SK-N-SH (cell line): Measurements from ENCODE around the gene PLCZ1. TPM values are rescaled to one million over a fixed set of nuclear protein-coding genes. Genes with fewer than 3 reads are reported as not detected.

Source experiments
- CTCF ChIA-PET: fragments of 300-600, 350-600 bp; formaldehyde crosslinking; extraction: SDS; loops from one replicate; lab custom pipeline; 2021; lab: Yijun Ruan, JAX
- POLR2A ChIA-PET: fragments of 350-600 bp; sonication (Branson Sonifier 250); formaldehyde crosslinking; extraction: SDS; loops from one replicate; lab custom pipeline; 2020; ENCODE audit warnings: antibody characterized with exemption, inconsistent platforms; lab: Yijun Ruan, JAX
- DNase-seq: peaks from one replicate; pipeline ENCODE4 v3.0.0; 2012
- H2AFZ ChIP-seq: fragments of 200-600 bp; sonication (generic); 2 replicates; pipeline ENCODE4 v1.8.1; 2016; ENCODE audit warnings: antibody characterized with exemption, mild to moderate bottlenecking, low read depth
- H3F3A ChIP-seq: fragments of 200-600 bp; sonication (generic); replicated peaks from 2 replicates; pipeline ENCODE3; 2016; ENCODE audit warnings: antibody characterized with exemption, mild to moderate bottlenecking; ENCODE audit not compliant: insufficient read depth
- H3K27ac ChIP-seq, 2 experiments: fragments of 200-500 bp in 1 of 2; fragments of 200-600 bp in 1 of 2; sonication (Bioruptor generic) in 1 of 2; sonication (generic), shearing (Covaris generic) in 1 of 2; 2 replicates each; pipeline versions ENCODE4 v1.5.1 to v1.6.1; 2014 to 2016; ENCODE audit warnings: low read depth in 2 of 2, inconsistent platforms in 1 of 2, low read length in 1 of 2, mild to moderate bottlenecking in 1 of 2, mixed read lengths in 1 of 2
- H3K27me3 ChIP-seq: fragments of 200-600 bp; sonication (generic), shearing (Covaris generic); 2 replicates; pipeline ENCODE4 v1.6.1; 2016; ENCODE audit warnings: mixed run types; ENCODE audit not compliant: insufficient read depth
- H3K36me3 ChIP-seq, 2 experiments: fragments of 200-500 bp in 1 of 2; fragments of 200-600 bp in 1 of 2; sonication (Bioruptor generic) in 1 of 2; sonication (generic) in 1 of 2; replicated peaks in 1 of 2; 2 replicates each; pipeline versions ENCODE3 to v1.5.1; 2014 to 2016; ENCODE audit warnings: low read length in 1 of 2, mild to moderate bottlenecking in 1 of 2; ENCODE audit not compliant: insufficient read depth in 2 of 2, control insufficient read depth in 1 of 2
- H3K4me1 ChIP-seq, 2 experiments: fragments of 200-500 bp in 1 of 2; fragments of 200-600 bp in 1 of 2; sonication (Bioruptor generic) in 1 of 2; sonication (generic), shearing (Covaris generic) in 1 of 2; 2 replicates each; pipeline versions ENCODE4 v1.5.1 to v1.6.1; 2014 to 2016; ENCODE audit warnings: low read depth in 1 of 2, low read length in 1 of 2, mixed run types in 1 of 2; ENCODE audit not compliant: insufficient read depth in 2 of 2, control insufficient read depth in 1 of 2
- H3K4me2 ChIP-seq: fragments of 200-600 bp; sonication (generic), shearing (Covaris generic); 2 replicates; pipeline ENCODE4 v1.6.1; 2017; ENCODE audit warnings: mixed run types
- H3K4me3 ChIP-seq, 2 experiments: fragments of 200-500 bp in 1 of 2; fragments of 200-600 bp in 1 of 2; sonication (Bioruptor generic) in 1 of 2; sonication (generic), shearing (Covaris generic) in 1 of 2; 2 replicates each; pipeline versions ENCODE4 v1.5.1 to v1.8.1; 2014 to 2016; ENCODE audit warnings: low read depth in 2 of 2, inconsistent platforms in 1 of 2, low read length in 1 of 2, mild to moderate bottlenecking in 1 of 2, mixed read lengths in 1 of 2, moderate library complexity in 1 of 2
- H3K79me2 ChIP-seq: fragments of 200-600 bp; sonication (generic); 2 replicates; pipeline ENCODE4 v1.8.1; 2017; ENCODE audit warnings: mild to moderate bottlenecking; ENCODE audit not compliant: insufficient read depth
- H3K9ac ChIP-seq: fragments of 200-600 bp; sonication (generic); 2 replicates; pipeline ENCODE4 v1.6.1; 2017; ENCODE audit warnings: mixed run types
- H3K9me2 ChIP-seq: fragments of 200-600 bp; sonication (generic); 2 replicates; pipeline ENCODE4 v1.6.1; 2017; ENCODE audit warnings: mixed run types
- H3K9me3 ChIP-seq: fragments of 200-600 bp; sonication (generic); 2 replicates; pipeline ENCODE4 v1.6.1; 2017; ENCODE audit warnings: mixed run types, mild to moderate bottlenecking, moderate library complexity
- H4K20me1 ChIP-seq: fragments of 200-600 bp; sonication (generic); 2 replicates; pipeline ENCODE4 v1.6.1; 2017; ENCODE audit warnings: mild to moderate bottlenecking, mixed run types; ENCODE audit not compliant: insufficient read depth
- CHD2 ChIP-seq: fragments of 150-350 bp; IDR thresholded peaks from 2 replicates; pipeline ENCODE4 v1.6.1; 2018; ENCODE audit warnings: low read length; ENCODE audit not compliant: partially characterized antibody
- FOSL2 ChIP-seq: IDR thresholded peaks from 2 replicates; pipeline ENCODE4 v1.4.0; 2012; ENCODE audit warnings: low read depth, mild to moderate bottlenecking, moderate library complexity, borderline replicate concordance
- FOXM1 ChIP-seq: IDR thresholded peaks from 2 replicates; pipeline ENCODE4 v1.4.0; 2012; ENCODE audit warnings: low read depth, mild to moderate bottlenecking
- GABPA ChIP-seq: IDR thresholded peaks from 2 replicates; pipeline ENCODE4 v1.4.0; 2012; ENCODE audit warnings: low read depth, mild to moderate bottlenecking
- NFIC ChIP-seq: IDR thresholded peaks from 2 replicates; pipeline ENCODE4 v1.4.0; 2012; ENCODE audit warnings: borderline replicate concordance
- PBX3 ChIP-seq: IDR thresholded peaks from 2 replicates; pipeline ENCODE4; 2012
- POLR2AphosphoS5 ChIP-seq: IDR thresholded peaks from 2 replicates; pipeline ENCODE4 v1.6.1; 2012; ENCODE audit warnings: low read depth, low read length
- RXRA ChIP-seq: IDR thresholded peaks from 2 replicates; pipeline ENCODE4 v1.4.0; 2012; ENCODE audit warnings: low read depth, mild to moderate bottlenecking, borderline replicate concordance
- SMC3 ChIP-seq: IDR thresholded peaks from 2 replicates; pipeline ENCODE4 v1.6.1; 2012; ENCODE audit warnings: low read depth, low read length, improper control_type of control experiment
- TCF12 ChIP-seq: IDR thresholded peaks from 2 replicates; pipeline ENCODE4 v1.4.0; 2012
- TEAD4 ChIP-seq: IDR thresholded peaks from 2 replicates; pipeline ENCODE4 v1.4.0; 2012; ENCODE audit warnings: mild to moderate bottlenecking, borderline replicate concordance; ENCODE audit not compliant: insufficient read depth
- WGBS: methylation state at CpG from one replicate; pipeline ENCODE4 v1.1.6; 2017; ENCODE audit warnings: low lambda C conversion rate; 5-methylcytosine and 5-hydroxymethylcytosine counted together
- polyA plus RNA-seq, 3 experiments: library from polyadenylated mRNA; depleted of rRNA; stranded (reverse); fragments of >200 nt; gene quantifications; 2 replicates each; pipeline ENCODE4 v1.2.3, GENCODE V29; 2012
- TF ChIP-seq, protein P1 (sequence below): IDR thresholded peaks from 2 replicates; pipeline ENCODE4 v1.6.1; 2012; ENCODE audit warnings: mild to moderate bottlenecking, low read depth, low read length, moderate library complexity

Gene PLCZ1
- polyA plus RNA-seq, 1 of the 3 experiments (the other 2 are of a cell fraction) = 0.15 TPM

GRCh38 chr12:18643681-18644080 is 94.1 kb downstream of the PLCZ1 start:
- Histone ChIP-seq H3K4me2 (no peak overlapping the region), H3K9me2 (no peaks in the 10 kb centered on the region), H4K20me1 (no peaks in the 10 kb centered on the region), H3K79me2 (no peaks in the 10 kb centered on the region), H3K27ac (no peak overlapping the region), H2AFZ (peak overlapping the region; percentile 62; the same call in 1 of the 2 replicates), H3K4me3 (no peak overlapping the region), H3K27me3 (no peaks in the 10 kb centered on the region), H3K9ac (no peak overlapping the region), H3K36me3 (no peaks in the 10 kb centered on the region), H3K9me3 (no peaks in the 10 kb centered on the region), H3F3A (no peaks in the 10 kb centered on the region), H3K4me1 (no peaks in the 10 kb centered on the region)
- no peak for DNase-seq
- WGBS = 16% methylated on average over 5 of the region's 5 CpGs
- TF ChIP-seq TCF12 (peak; percentile 49; the same call in 1 of the 2 replicates), PBX3 (peak; percentile 25; the same call in 1 of the 2 replicates)
- TF ChIP-seq, protein P1, sequence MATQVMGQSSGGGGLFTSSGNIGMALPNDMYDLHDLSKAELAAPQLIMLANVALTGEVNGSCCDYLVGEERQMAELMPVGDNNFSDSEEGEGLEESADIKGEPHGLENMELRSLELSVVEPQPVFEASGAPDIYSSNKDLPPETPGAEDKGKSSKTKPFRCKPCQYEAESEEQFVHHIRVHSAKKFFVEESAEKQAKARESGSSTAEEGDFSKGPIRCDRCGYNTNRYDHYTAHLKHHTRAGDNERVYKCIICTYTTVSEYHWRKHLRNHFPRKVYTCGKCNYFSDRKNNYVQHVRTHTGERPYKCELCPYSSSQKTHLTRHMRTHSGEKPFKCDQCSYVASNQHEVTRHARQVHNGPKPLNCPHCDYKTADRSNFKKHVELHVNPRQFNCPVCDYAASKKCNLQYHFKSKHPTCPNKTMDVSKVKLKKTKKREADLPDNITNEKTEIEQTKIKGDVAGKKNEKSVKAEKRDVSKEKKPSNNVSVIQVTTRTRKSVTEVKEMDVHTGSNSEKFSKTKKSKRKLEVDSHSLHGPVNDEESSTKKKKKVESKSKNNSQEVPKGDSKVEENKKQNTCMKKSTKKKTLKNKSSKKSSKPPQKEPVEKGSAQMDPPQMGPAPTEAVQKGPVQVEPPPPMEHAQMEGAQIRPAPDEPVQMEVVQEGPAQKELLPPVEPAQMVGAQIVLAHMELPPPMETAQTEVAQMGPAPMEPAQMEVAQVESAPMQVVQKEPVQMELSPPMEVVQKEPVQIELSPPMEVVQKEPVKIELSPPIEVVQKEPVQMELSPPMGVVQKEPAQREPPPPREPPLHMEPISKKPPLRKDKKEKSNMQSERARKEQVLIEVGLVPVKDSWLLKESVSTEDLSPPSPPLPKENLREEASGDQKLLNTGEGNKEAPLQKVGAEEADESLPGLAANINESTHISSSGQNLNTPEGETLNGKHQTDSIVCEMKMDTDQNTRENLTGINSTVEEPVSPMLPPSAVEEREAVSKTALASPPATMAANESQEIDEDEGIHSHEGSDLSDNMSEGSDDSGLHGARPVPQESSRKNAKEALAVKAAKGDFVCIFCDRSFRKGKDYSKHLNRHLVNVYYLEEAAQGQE = no peak
- ChIA-PET POLR2A (no interaction called here), CTCF (no interaction called here)

DNA sequence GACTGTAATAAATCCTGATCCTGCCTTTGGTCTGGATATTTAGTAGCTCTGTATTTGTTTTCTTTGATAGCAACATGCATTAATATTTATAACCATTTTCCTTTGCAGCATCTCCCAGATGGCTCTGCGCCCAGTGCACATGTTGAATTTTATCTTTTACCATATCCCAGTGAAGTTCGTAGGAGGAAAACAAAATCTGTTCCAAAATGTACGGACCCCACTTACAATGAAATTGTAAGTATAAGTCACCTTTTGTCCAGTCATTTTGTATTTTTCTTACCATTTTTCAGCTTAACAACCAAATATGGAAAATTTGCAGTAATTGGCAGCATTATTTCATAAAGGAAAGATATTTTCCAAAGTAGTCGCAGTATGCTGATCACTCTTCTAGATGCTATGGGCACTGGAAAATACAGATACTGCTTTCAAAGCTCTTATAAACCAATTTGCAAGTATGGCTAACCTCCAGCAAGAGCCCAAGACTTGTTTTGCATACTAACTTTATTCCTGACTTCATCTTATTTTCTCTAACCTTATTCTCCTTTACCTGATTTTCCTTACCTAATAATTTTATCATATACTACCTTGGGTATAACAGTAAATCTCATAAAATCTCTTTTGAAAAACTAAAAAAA is 97.4 kb downstream of the PLCZ1 start:
- CTCF ChIA-PET = no interaction called here
- Histone ChIP-seq H2AFZ (no peak overlapping the region), H3K4me1 (no peaks in the 10 kb centered on the region), H3K79me2 (no peaks in the 10 kb centered on the region), H3K4me3 (no peak overlapping the region), H3F3A (no peaks in the 10 kb centered on the region), H3K27me3 (no peaks in the 10 kb centered on the region), H3K9ac (no peak overlapping the region), H3K27ac (no peak overlapping the region), H3K9me2 (no peaks in the 10 kb centered on the region), H3K9me3 (no peaks in the 10 kb centered on the region), H3K4me2 (no peak overlapping the region), H3K36me3 (no peaks in the 10 kb centered on the region), H4K20me1 (no peaks in the 10 kb centered on the region)
- TF ChIP-seq CHD2 = no peak
- TF ChIP-seq RXRA = no peak
- TF ChIP-seq FOSL2 = no peak
- TF ChIP-seq SMC3 = no peak
- TF ChIP-seq GABPA = no peak
- no peak for TF ChIP-seq TCF12
- no peak for TF ChIP-seq POLR2AphosphoS5
- TF ChIP-seq NFIC = no peak
- no peak for TF ChIP-seq FOXM1
- TF ChIP-seq TEAD4 = no peak
- 56% methylated on average over 4 of the region's 4 CpGs for WGBS
- POLR2A ChIA-PET = no interaction called here
- DNase-seq = no peak
